Cardiac septum (tissue), 1 donor: ENCODE data around the gene DNMT3A. TPM values are rescaled to one million over a fixed set of nuclear protein-coding genes. Genes with fewer than 3 reads are reported as not detected.

Experiments
- DNase-seq: peaks from one replicate; pipeline ENCODE4 v3.0.0-alpha.2; 2020; ENCODE audit warnings: low spot score
- intact Hi-C: fragments of 100-400 bp; cut with DNase I; formaldehyde crosslinking; loops from one replicate; pipeline ENCODE4 v1.14.0; 2022
- total RNA-seq: library from RNA; stranded (reverse); fragmentation: NEBNext Ultra II Directional; extraction: Animal tissue kit (Norgen Biotek cat#: 25700); gene quantifications from one replicate; pipeline ENCODE4 v1.2.1, GENCODE V29; 2021
- donor health status: DM: no; HTN: no; CAD: no.

Gene DNMT3A
- total RNA-seq, 1 donor from 2014 or later, result 24.9 TPM

DNA sequence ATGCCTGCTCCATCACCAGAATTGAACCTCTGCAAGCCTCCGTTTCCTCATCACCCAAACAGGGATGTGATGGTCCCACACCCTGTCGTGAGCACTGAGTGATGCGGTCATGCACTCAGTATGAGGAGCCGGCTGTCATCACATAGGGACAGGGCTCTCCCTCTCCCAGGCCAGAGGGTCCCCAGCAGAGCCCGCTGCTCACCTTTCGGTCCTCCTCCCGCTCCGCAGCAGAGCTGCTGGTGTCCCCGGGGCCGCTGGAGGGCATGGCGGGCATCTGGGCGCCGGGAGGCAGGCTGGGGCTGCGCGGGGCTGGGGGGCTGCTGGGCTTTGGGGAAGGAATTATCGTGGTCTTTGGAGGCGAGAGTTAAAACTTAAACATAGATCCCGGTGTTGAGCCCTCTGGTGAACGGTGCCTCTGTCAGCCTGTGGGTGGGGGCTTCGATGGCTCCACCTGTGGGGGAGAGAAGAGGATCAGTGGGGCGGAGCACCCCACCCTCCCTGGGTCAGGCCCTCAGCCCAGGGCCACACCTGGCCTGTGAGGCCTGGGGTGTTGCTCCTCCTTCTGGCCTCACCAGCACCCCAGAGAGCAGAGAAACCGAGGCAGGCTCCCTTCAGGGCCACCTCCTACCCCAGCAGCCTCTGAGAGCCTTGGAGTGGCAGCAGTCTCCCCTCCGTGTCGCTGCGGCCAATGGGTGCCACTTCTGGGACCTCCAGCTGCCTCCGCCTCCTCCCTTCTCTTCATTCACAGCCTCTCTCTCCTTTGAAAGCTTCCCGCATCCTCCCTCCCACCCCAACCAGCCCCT, 27.8 kb downstream of the DNMT3A start:
- DNase-seq, result no peak
- intact Hi-C loops, result loop anchor here (2.0 to 5.0 kb wide), 2 partner anchors 25 to 63 kb away; no protein-coding TSS in a partner anchor

DNA sequence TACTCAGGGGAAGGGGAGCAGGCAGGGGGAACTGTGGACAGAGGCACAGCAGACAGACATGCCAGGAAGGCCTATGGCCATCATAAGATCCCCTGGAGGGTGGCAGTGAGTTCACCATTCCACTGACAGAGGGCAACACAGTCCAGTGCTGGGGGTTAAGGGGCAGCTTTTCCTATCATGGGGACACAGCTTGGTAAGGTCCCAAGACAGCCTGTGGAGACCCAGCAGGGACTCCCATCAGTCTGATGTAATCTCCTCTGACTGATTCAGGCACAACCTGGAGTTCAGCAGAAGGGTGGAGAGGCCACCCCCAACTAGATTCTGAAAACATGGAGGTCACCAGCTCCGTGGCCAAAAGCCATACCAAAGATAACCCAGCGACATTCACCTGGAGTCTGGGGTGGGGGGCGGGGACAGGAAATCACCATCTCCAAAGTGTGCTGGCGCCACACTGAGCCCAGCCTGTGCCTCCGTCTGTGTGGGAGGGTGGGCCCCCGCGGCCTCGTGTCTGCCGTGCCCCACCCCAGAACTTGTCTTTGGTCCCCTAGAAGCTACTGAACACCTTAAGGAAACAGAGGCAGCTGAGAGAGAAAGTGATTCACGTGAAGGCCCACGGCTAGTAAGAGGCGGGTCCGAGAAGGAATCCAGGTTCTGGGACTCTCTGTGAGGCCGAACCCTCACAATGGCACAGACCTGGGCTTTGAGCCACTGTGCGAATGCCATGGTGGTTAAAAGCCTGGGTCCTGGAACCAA, 28.6 kb downstream of the DNMT3A start:
- intact Hi-C loops, result loop anchor here (5.0 kb wide), 1 partner anchor 64 kb away; no protein-coding TSS in a partner anchor
- DNase-seq, result no peak

GRCh38 chr2:25311865-25312575, 29.7 kb downstream of the DNMT3A start:
- intact Hi-C loops, result loop anchor here (2.0 to 5.0 kb wide), 2 partner anchors 17 to 65 kb away; no protein-coding TSS in a partner anchor
- DNase-seq, result no peak

- intact Hi-C loops, result loop anchor here (2.0 to 5.0 kb wide), 2 partner anchors 16 to 66 kb away; no protein-coding TSS in a partner anchor
- no peak for DNase-seq
Measured at GRCh38 chr2:25310965-25311864, 30.5 kb downstream of the DNMT3A start.

DNA sequence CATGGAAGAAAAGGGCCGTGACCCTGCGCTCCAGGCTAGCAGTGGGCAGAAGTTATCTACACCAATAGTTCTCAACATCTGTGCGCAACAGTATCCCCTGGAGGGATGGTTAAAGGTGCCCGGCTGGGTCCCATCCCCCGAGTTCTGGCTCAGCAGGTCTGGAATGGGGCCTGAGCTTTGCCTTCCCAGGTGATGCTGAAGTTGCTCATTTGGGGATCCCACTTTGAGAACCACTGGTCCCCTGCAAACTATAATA, 31.1 kb downstream of the DNMT3A start:
- intact Hi-C loops, result loop anchor here (2.0 to 5.0 kb wide), 2 partner anchors 16 to 67 kb away; no protein-coding TSS in a partner anchor
- no peak for DNase-seq

DNA sequence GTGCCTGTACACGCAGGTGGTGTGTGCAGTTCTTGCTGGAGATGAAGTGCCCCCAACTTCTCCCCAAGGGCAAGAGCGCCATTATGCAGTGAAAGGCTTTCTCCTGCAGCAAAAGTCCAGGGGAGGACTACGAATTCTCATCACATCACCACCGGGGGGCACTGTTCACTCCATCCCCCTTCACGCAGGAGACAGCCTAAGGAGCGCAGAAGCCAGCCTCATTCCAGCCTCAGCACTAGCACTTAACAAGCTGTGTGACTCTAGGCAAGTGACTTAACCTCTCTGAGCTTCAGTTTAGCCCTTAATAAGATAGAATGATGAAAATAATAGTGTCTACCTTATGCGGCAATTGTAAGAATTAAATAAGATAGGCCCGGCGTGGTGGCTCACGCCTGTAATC, 32.3 kb downstream of the DNMT3A start:
- DNase-seq, result no peak
- intact Hi-C loops, result no loop called here

DNA sequence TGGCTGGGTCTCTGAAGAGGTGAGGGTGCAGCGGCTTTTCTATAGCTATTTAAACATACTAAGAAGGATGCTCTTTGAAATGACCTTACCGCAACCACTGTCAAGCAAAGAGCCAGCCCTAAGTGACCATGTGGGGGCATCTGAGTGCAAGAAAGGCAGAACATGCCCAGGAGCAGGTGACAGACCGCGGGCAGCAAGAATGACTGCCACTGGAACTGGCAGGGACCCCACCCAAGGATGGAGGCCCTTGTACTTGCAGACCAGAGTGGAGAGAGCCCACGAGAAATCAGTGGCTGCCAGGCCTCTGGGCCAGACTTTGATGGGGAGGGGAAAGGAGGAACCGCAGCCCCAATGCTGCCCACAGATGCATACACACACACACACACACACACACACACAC, 33.1 kb downstream of the DNMT3A start:
- no peak for DNase-seq
- intact Hi-C loops, result no loop called here

DNA sequence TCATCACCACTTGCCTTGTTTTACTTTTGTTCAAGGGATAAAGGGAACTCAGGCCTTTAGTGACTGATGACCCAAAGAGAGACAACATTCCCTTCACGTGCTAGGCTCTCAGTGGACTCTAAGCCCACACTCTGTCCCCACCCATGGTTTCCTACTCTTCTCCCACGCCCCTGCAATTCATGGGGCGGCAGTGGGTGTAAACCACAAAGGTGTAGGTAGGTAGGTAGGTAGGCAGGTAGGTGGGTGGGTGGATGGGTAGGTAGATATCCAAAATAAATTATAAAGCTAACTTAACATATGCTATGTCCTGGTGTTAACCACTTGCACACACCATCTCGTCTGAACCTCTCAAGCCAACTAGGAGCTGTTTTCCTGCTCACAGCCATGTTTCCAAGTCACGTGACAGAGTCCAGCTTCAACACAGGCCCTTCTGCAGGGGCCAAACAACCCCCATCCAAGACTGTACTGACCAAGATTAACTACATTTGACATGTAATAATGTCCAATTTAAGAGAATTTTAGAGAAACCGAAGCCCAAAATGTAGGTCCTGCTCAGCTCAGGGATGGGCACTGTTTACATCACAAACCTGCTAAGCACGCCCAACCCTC, 33.7 kb downstream of the DNMT3A start:
- intact Hi-C loops, result no loop called here
- no peak for DNase-seq

GRCh38 chr2:25306777-25307368, 34.9 kb downstream of the DNMT3A start:
- intact Hi-C loops, result no loop called here
- DNase-seq, result no peak

DNA sequence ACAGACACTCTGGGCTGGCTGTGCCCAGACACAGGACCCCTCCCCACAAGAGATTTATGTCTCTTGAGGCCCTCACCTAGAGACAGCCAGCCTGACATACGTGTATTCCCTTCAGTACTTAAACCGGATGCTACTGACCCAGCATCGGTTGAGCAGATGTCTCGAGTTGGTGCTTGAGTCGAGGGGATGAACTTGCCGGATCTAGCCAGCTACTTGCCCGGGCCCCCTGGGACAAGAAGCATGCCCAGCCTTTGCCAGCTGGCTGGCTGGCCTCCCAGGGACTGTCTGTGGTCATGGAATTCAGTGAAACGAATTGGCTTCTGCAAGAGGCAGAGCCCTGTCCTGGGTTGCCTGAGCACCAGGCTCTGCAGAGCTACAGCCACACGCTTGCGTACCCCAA, 36.0 kb downstream of the DNMT3A start:
- no peak for DNase-seq
- intact Hi-C loops, result no loop called here

DNA sequence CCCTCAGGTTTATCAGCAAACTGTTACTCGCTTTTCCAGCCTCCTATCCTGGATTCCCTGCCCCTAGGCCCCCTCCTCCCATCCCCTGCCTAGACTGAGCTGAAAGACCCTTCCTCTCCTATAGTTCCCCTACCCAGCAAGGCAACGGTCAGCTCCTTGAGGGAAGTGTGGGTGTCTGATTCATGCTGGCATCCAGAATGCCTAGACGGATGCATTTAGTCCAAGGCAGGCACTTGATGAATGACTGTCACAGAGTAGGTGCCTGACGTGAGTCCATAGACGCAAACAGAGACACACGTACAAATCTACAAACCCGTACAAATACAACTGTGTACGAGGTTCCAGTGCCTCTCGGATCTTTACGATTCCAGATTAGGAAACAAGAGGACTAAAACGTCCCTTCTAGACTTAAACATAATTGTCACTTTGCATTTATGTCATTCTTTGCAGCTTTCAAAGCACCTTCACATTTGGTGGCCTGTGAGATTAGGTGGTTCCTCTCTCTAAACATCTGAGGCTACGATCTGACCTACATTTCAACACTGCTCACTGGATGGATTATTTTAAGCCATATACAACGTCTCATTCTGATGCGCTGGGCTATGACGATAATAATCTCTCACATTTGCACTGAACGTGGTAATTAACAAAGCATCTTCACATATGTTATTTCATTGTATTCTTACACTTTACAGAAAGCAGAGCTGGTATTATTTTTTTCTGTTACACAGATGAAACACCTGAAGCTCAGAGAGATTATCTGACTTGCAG, 36.7 kb downstream of the DNMT3A start:
- DNase-seq, result no peak
- intact Hi-C loops, result loop anchor here (5.0 kb wide), 1 partner anchor 32 kb away; no protein-coding TSS in a partner anchor

- intact Hi-C loops, result loop anchor here (5.0 kb wide), 1 partner anchor 33 kb away; no protein-coding TSS in a partner anchor
- DNase-seq, result no peak
Measured at GRCh38 chr2:25304321-25304720, 37.4 kb downstream of the DNMT3A start.

DNA sequence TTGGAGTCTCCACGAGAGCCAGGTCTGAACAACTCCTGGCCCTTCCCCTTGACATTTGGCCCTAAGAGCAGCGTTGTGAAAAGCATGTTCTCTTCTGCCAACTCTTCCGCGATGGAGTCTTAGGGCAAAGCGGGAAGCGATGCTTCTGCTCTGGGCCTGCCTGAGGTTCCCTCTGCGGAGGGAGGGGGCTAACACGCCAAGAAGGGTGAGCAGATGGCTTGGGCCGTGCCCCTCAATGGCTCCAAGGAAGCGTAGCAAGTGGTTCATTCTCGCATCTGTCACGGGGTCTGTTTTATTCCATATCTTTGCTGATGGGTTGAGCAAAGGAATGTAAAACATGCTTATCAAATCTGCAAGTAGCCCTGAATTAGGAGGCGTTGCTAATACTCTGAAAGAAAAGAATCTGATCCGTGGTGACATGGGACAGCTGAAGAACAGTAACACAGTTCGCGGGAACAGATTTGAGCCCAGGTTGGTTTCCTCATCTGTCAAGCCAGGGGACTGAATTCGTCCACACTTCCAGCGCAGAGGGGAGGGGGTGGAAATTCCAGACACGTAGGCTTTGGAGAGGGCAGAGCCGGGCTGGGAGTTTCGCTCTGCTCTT, 38.0 kb downstream of the DNMT3A start:
- DNase-seq, result no peak
- intact Hi-C loops, result loop anchor here (5.0 kb wide), 1 partner anchor 34 kb away; no protein-coding TSS in a partner anchor

DNA sequence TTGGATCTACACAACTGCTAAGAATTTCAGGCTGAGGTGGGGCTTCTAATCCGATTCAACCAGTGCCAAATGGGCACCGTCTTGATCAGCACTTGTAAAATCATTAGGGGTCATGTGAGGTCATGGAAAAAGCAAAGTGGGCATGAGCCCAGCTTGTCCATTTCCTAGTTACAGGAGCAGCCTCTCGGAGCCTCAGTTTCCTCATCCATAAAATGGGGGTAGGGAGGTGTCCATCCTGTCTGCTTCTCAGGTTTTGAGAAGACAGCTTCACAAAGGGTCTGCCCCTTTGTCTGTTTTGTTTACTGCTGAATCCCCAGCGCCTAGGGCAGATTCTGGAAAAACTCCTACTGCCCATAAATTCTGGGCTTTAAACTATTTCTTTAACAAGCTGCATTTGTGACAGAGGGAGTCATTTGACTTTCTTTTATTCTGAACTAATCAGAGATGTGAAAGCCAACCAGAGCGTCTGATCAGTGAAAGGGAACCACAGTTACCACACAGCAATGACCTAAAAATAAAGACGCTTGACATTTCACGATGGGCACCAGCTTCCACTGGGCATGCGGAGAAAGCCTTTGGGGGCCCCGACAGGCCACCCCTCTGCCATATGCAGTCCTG, 38.9 kb downstream of the DNMT3A start:
- DNase-seq, result no peak
- intact Hi-C loops, result loop anchor here (5.0 kb wide), 1 partner anchor 34 kb away; no protein-coding TSS in a partner anchor

DNA sequence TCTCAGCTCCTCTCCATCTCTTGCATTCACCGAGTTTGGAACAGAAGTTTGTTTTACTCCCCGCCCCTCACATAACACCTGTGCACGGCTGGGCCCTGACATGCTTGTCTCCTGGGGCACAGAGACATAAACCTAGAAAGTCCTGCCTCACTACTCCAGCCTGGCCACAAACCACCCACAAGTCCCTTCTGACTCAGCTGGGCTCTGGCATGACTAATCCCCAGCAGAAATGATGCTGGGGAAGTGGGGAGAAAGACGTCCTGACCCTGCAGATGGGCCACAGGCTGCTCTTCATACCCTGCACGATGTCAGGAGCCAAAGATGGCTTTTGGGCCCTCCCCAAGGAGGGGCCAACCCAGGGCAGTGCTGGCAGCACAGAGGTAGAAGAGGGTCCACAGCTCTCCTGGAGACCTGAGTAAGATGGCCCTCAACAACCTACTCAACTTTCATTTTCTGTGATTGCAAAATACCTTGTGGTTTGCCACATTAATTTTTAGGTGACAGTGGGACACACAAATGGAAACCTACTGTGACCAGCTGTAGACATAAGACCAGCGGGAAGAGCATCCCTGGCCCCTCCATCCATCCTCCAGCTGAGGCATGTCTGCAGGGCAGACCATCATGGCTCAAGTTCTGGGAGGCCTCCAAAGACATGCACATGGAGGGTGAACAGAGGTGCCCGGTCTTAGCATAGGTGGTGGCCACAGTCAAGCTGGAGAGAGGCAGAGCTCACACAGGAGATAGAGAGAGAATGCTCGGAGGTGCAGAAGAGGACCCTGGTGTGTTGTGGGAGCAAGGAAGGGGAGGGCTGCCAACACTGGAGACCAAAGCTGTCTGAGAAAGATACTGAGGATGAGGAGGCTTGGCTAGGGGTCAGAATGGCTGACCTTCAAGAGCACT, 40.0 kb downstream of the DNMT3A start:
- DNase-seq, result no peak
- intact Hi-C loops, result loop anchor here (5.0 kb wide), 1 partner anchor 36 kb away; no protein-coding TSS in a partner anchor

DNA sequence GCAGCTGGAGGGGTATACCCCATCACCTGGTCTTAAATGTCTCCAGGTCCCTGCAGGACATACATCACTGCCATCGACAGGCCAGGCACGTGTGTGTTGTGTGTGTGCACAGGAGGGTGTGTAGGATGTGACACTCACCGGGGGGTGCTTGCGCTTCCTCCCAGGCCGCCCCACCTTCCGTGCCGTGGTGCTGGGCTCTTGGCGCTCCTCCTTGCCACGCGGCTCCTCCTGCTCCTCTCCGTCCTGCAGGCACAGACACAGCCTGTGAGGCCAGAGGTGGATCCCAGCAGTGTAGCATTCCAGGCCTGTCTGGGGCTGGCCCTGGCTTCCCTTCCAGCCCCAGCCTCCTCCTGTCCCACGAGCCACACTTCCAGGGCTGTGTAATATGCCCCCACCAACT, 41.7 kb downstream of the DNMT3A start:
- intact Hi-C loops, result loop anchor here (5.0 kb wide), 1 partner anchor 37 kb away; no protein-coding TSS in a partner anchor

More for the DNA sequence above, 41.7 kb downstream of the DNMT3A start:
- no peak for DNase-seq
